Left ventricle myocardium superior (tissue), 1 donor: ENCODE results near the gene PIGX. TPM values are rescaled to one million over a fixed set of nuclear protein-coding genes. Genes with fewer than 3 reads are reported as not detected.

Experiments
- total RNA-seq: library from RNA; stranded (reverse); fragmentation: NEBNext Ultra II Directional; extraction: Animal tissue kit (Norgen Biotek cat#: 25700); gene quantifications from one replicate; pipeline ENCODE4 v1.2.1, GENCODE V29; 2021
- donor health status: DM: no; HTN: yes; CAD: no; lungs with severe emphysema.

Gene PIGX
- total RNA-seq, 1 donor from 2014 or later: 14.1 TPM

Other genes with a start within 250 kb of the PIGX start
- gene RNF168, start 208.6 kb upstream of the PIGX start, total RNA-seq: 23.2 TPM
- gene SMCO1, start 197.0 kb upstream of the PIGX start, total RNA-seq: 110 TPM
- 7.6 TPM for gene WDR53, start 143.8 kb upstream of the PIGX start, total RNA-seq
- gene FBXO45, start 143.7 kb upstream of the PIGX start, total RNA-seq: 9.1 TPM
- gene NRROS, start 72.7 kb upstream of the PIGX start, total RNA-seq: 2.3 TPM
- 1.0 TPM for gene CEP19, start 127 bp upstream of the PIGX start, total RNA-seq
- gene PAK2, start 27.5 kb downstream of the PIGX start, total RNA-seq: 43.5 TPM
- 19.6 TPM for gene SENP5, start 155.5 kb downstream of the PIGX start, total RNA-seq
- 31.0 TPM for gene NCBP2, start 230.2 kb downstream of the PIGX start, total RNA-seq